ENCODE measurements around the gene PPIF. TPM values are rescaled to one million over a fixed set of nuclear protein-coding genes. Genes with fewer than 3 reads are reported as not detected.

The PPIF gene
- total and polyA plus RNA-seq, 3 donors from 2014 or later: 80.1 to 106 (median 82.1) TPM

GRCh38 chr10:79353000-79353406 lies 5.7 kb downstream of the PPIF start:
- no peaks in the 10 kb centered on the region for H3K36me3 ChIP-seq (ENCODE audit: low read depth, missing control alignments)
- peak; percentile 13 for DNase-seq
- no peak overlapping the region for H3K27ac ChIP-seq
- no peak overlapping the region for H3K4me3 ChIP-seq
- intact Hi-C loops (cut with DNase I; ENCODE audit: low total_unique reads): no loop called here
- 91 to 92% methylated on average over 8 of the region's 8 CpGs for WGBS, 2 donors
- H3K4me1 ChIP-seq: peaks cover 16% of the 10 kb centered on the region
- no peaks in the 10 kb centered on the region for H3K27me3 ChIP-seq
- no peaks in the 10 kb centered on the region for H3K9me3 ChIP-seq
- TF ChIP-seq POLR2A (IDR thresholded peaks at IDR 0.05): no peak
- TF ChIP-seq CTCF (IDR thresholded peaks at IDR 0.05): no peak

GRCh38 chr10:79353726-79354125 lies 6.5 kb downstream of the PPIF start:
- H3K4me1 ChIP-seq: peaks cover 9% of the 10 kb centered on the region
- no peak overlapping the region for H3K27ac ChIP-seq
- H3K9me3 ChIP-seq: no peaks in the 10 kb centered on the region
- H3K27me3 ChIP-seq: no peaks in the 10 kb centered on the region
- no peak overlapping the region for H3K4me3 ChIP-seq
- no peaks in the 10 kb centered on the region for H3K36me3 ChIP-seq (ENCODE audit: low read depth, missing control alignments)
- peak; percentile 8 for DNase-seq
- TF ChIP-seq POLR2A (IDR thresholded peaks at IDR 0.05): no peak
- no peak for TF ChIP-seq CTCF (IDR thresholded peaks at IDR 0.05)
- intact Hi-C loops (cut with DNase I; ENCODE audit: low total_unique reads): no loop called here
- 87 to 91% methylated on average over 11 of the region's 11 CpGs for WGBS, 2 donors

- Histone ChIP-seq H3K9me3 (no peaks in the 10 kb centered on the region), H3K4me3 (no peak overlapping the region), H3K27ac (no peak overlapping the region), H3K36me3 (ENCODE audit: low read depth, missing control alignments) (no peaks in the 10 kb centered on the region), H3K4me1 (peaks cover 4% of the 10 kb centered on the region), H3K27me3 (no peaks in the 10 kb centered on the region)
- peak; percentile 4 for DNase-seq
- intact Hi-C loops (cut with DNase I; ENCODE audit: low total_unique reads): no loop called here
- TF ChIP-seq CTCF (IDR thresholded peaks at IDR 0.05): no peak
- TF ChIP-seq POLR2A (IDR thresholded peaks at IDR 0.05): no peak
- WGBS, 2 donors: 52 to 61% methylated on average over 3 of the region's 3 CpGs
Observed at GRCh38 chr10:79354141-79354540, 6.9 kb downstream of the PPIF start.

GRCh38 chr10:79354615-79355014 lies 7.3 kb downstream of the PPIF start:
- TF ChIP-seq CTCF (IDR thresholded peaks at IDR 0.05): no peak
- no peak for TF ChIP-seq POLR2A (IDR thresholded peaks at IDR 0.05)
- intact Hi-C loops (cut with DNase I; ENCODE audit: low total_unique reads): no loop called here
- H3K36me3 ChIP-seq (ENCODE audit: low read depth, missing control alignments): no peaks in the 10 kb centered on the region
- WGBS, 2 donors: 94 to 96% methylated on average over 6 of the region's 6 CpGs
- H3K4me1 ChIP-seq: no peaks in the 10 kb centered on the region
- DNase-seq: peak; percentile 0
- no peak overlapping the region for H3K27ac ChIP-seq
- H3K9me3 ChIP-seq: no peaks in the 10 kb centered on the region
- H3K27me3 ChIP-seq: no peaks in the 10 kb centered on the region
- no peak overlapping the region for H3K4me3 ChIP-seq

- WGBS, 2 donors: 78 to 80% methylated on average over 6 of the region's 6 CpGs
- TF ChIP-seq POLR2A (IDR thresholded peaks at IDR 0.05) (no peak), CTCF (IDR thresholded peaks at IDR 0.05) (no peak)
- no peaks in the 10 kb centered on the region for H3K27me3 ChIP-seq
- no peak overlapping the region for H3K27ac ChIP-seq
- H3K4me1 ChIP-seq: no peaks in the 10 kb centered on the region
- H3K36me3 ChIP-seq (ENCODE audit: low read depth, missing control alignments): no peaks in the 10 kb centered on the region
- no peak overlapping the region for H3K4me3 ChIP-seq
- DNase-seq: peak; percentile 6
- no peaks in the 10 kb centered on the region for H3K9me3 ChIP-seq
- intact Hi-C loops (cut with DNase I; ENCODE audit: low total_unique reads): no loop called here
Observed at GRCh38 chr10:79355420-79356017, 8.2 kb downstream of the PPIF start.

All from testis (tissue), 3 donors.